ENCODE data around the gene NEUROD2. TPM values are rescaled to one million over a fixed set of nuclear protein-coding genes. Genes with fewer than 3 reads are reported as not detected.

NEUROD2 gene
- total and polyA plus RNA-seq, 2 of the 13 experiments (the other 11 are each of a cell fraction or from before 2014, with no cell fraction given), result not detected

DNA sequence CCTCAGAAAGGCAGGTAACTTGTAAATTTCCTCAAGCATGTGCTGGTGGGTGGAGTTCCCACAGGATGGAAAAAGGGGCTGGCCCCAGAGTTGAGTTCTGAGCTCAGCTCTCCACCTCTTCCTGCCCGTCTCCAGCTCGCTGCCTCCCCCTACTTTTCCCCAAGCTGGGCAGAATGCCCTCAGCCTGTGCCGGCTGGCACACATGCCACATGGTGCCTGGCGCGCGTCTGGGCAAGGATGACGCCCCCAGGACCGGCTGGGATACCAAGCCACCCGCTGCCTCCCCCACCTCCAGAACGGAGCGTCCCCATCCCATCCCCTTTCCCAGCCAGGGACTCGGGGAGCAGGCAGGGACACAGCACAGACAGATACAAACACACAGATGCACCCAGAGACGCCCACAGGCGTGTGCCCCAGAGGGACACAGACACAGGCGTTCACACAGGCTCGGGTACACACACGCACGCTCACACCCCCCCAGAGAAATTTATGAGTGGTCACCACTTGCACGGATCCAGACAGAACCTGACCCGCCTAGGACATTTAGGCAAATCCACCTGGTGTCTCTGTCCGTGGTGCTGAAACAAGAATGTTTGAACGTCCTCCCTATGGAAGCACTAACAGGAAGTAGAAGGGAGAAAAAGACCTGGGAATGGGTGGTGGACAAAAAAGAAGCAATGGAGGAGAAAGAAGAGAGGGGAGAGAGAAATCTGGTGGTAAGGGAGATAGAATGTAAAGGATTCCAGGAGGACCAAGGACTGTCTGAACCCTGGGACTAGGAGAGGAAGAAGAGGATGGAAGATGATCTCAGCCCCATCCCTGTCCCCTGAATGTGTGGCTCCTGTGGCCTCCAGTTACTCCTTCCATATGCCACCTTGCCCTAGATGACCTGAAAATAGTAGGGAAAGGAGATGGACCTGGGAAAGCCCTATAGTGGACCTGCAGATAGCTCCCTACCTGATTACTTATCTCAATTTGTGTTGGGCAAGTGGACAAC, 15.5 kb downstream of the NEUROD2 start (continued):
- peak; percentile 78 for TF ChIP-seq ZNF589 (CRISPR knock-in tag; conservative IDR thresholded peaks at IDR 0.05)
- TF ChIP-seq ZNF331 (CRISPR knock-in tag; IDR thresholded peaks at IDR 0.05), result peak; percentile 80
- TF ChIP-seq ZSCAN9 (CRISPR knock-in tag; IDR thresholded peaks at IDR 0.05; ENCODE audit: borderline replicate concordance), result peak; percentile 98
- no peak for TF ChIP-seq ZNF224 (CRISPR knock-in tag; IDR thresholded peaks at IDR 0.05)
- TF ChIP-seq ESRRA (CRISPR knock-in tag; IDR thresholded peaks at IDR 0.05; ENCODE audit: low read depth), result no peak
- 0 out of 2 replicates have a peak, but pooled peaks have one; percentile 20 for TF ChIP-seq ZNF7 (CRISPR knock-in tag; IDR thresholded peaks at IDR 0.05)
- peak; percentile 15; the same call in 1 of the 2 replicates for TF ChIP-seq NFYC (CRISPR knock-in tag; IDR thresholded peaks at IDR 0.05)
- TF ChIP-seq, protein P1, sequence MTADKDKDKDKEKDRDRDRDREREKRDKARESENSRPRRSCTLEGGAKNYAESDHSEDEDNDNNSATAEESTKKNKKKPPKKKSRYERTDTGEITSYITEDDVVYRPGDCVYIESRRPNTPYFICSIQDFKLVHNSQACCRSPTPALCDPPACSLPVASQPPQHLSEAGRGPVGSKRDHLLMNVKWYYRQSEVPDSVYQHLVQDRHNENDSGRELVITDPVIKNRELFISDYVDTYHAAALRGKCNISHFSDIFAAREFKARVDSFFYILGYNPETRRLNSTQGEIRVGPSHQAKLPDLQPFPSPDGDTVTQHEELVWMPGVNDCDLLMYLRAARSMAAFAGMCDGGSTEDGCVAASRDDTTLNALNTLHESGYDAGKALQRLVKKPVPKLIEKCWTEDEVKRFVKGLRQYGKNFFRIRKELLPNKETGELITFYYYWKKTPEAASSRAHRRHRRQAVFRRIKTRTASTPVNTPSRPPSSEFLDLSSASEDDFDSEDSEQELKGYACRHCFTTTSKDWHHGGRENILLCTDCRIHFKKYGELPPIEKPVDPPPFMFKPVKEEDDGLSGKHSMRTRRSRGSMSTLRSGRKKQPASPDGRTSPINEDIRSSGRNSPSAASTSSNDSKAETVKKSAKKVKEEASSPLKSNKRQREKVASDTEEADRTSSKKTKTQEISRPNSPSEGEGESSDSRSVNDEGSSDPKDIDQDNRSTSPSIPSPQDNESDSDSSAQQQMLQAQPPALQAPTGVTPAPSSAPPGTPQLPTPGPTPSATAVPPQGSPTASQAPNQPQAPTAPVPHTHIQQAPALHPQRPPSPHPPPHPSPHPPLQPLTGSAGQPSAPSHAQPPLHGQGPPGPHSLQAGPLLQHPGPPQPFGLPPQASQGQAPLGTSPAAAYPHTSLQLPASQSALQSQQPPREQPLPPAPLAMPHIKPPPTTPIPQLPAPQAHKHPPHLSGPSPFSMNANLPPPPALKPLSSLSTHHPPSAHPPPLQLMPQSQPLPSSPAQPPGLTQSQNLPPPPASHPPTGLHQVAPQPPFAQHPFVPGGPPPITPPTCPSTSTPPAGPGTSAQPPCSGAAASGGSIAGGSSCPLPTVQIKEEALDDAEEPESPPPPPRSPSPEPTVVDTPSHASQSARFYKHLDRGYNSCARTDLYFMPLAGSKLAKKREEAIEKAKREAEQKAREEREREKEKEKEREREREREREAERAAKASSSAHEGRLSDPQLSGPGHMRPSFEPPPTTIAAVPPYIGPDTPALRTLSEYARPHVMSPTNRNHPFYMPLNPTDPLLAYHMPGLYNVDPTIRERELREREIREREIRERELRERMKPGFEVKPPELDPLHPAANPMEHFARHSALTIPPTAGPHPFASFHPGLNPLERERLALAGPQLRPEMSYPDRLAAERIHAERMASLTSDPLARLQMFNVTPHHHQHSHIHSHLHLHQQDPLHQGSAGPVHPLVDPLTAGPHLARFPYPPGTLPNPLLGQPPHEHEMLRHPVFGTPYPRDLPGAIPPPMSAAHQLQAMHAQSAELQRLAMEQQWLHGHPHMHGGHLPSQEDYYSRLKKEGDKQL (CRISPR knock-in tag; IDR thresholded peaks at IDR 0.05; ENCODE audit: low read depth), result 0 out of 2 replicates have a peak, but pooled peaks have one; percentile 28
- TF ChIP-seq GFI1 (CRISPR knock-in tag; IDR thresholded peaks at IDR 0.05; ENCODE audit: borderline replicate concordance), result no peak
- TF ChIP-seq, protein P2, sequence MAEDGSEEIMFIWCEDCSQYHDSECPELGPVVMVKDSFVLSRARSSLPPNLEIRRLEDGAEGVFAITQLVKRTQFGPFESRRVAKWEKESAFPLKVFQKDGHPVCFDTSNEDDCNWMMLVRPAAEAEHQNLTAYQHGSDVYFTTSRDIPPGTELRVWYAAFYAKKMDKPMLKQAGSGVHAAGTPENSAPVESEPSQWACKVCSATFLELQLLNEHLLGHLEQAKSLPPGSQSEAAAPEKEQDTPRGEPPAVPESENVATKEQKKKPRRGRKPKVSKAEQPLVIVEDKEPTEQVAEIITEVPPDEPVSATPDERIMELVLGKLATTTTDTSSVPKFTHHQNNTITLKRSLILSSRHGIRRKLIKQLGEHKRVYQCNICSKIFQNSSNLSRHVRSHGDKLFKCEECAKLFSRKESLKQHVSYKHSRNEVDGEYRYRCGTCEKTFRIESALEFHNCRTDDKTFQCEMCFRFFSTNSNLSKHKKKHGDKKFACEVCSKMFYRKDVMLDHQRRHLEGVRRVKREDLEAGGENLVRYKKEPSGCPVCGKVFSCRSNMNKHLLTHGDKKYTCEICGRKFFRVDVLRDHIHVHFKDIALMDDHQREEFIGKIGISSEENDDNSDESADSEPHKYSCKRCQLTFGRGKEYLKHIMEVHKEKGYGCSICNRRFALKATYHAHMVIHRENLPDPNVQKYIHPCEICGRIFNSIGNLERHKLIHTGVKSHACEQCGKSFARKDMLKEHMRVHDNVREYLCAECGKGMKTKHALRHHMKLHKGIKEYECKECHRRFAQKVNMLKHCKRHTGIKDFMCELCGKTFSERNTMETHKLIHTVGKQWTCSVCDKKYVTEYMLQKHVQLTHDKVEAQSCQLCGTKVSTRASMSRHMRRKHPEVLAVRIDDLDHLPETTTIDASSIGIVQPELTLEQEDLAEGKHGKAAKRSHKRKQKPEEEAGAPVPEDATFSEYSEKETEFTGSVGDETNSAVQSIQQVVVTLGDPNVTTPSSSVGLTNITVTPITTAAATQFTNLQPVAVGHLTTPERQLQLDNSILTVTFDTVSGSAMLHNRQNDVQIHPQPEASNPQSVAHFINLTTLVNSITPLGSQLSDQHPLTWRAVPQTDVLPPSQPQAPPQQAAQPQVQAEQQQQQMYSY (CRISPR knock-in tag; IDR thresholded peaks at IDR 0.05), result no peak; the same call in 1 of the 2 replicates
- TF ChIP-seq SAP130 (CRISPR knock-in tag; IDR thresholded peaks at IDR 0.05; ENCODE audit: low read depth), result peak; percentile 68
- peak; percentile 26 for TF ChIP-seq HNRNPLL (IDR thresholded peaks at IDR 0.05; ENCODE audit: low read depth, low read length, poor library complexity, severe bottlenecking)
- TF ChIP-seq ZNF160 (CRISPR knock-in tag; IDR thresholded peaks at IDR 0.05), result no peak
- no peak for TF ChIP-seq ZNF788 (CRISPR knock-in tag; IDR thresholded peaks at IDR 0.05; ENCODE audit: borderline replicate concordance)
- TF ChIP-seq ZNF615 (CRISPR knock-in tag; IDR thresholded peaks at IDR 0.05; ENCODE audit: borderline replicate concordance), result no peak
- TF ChIP-seq ARNTL (CRISPR knock-in tag; IDR thresholded peaks at IDR 0.05), result peak; percentile 54; the same call in 1 of the 2 replicates
- no peak for TF ChIP-seq ZNF292 (CRISPR knock-in tag; IDR thresholded peaks at IDR 0.05; ENCODE audit: borderline replicate concordance, low read depth)
- peak; percentile 60 for TF ChIP-seq ZNF883 (CRISPR knock-in tag; IDR thresholded peaks at IDR 0.05; ENCODE audit: not compliant biosample characterization)
- no peak; the same call in 1 of the 2 replicates for TF ChIP-seq ZNF44 (CRISPR knock-in tag; IDR thresholded peaks at IDR 0.05)
- 0 out of 2 replicates have a peak, but pooled peaks have one; percentile 56 for TF ChIP-seq ZNF766 (CRISPR knock-in tag; IDR thresholded peaks at IDR 0.05; ENCODE audit: borderline replicate concordance)

All from HepG2 (cell line).